H1 (cell line): ENCODE measurements around the gene THBS1.

Experiments
- CREB1 ChIP-seq: IDR thresholded peaks from 2 replicates; pipeline ENCODE4 v1.6.1; 2012; ENCODE audit warnings: inconsistent platforms
- CTCF ChIP-seq, 3 experiments: IDR thresholded peaks; 1 replicate in 2 of 3; 2 replicates in 1 of 3; pipeline versions ENCODE4 v1.5.1 to v1.6.1; 2011; ENCODE audit warnings: low read length in 3 of 3, mild to moderate bottlenecking in 3 of 3, inconsistent platforms in 2 of 3, low read depth in 1 of 3, moderate library complexity in 1 of 3; ENCODE audit not compliant: insufficient read depth in 1 of 3; ENCODE audit errors: control extremely low read depth in 1 of 3
- MAFK ChIP-seq: IDR thresholded peaks from 2 replicates; pipeline ENCODE4 v1.6.1; 2012; ENCODE audit warnings: low read depth, mild to moderate bottlenecking, improper control_type of control experiment, low read length
- POLR2A ChIP-seq, 2 experiments: IDR thresholded peaks; 1 replicate in 1 of 2; 2 replicates in 1 of 2; pipeline ENCODE4 v1.6.1; 2011; ENCODE audit warnings: low read depth in 2 of 2, low read length in 2 of 2, mild to moderate bottlenecking in 2 of 2; ENCODE audit errors: control extremely low read depth in 1 of 2
- POLR2AphosphoS5 ChIP-seq: IDR thresholded peaks from 2 replicates; pipeline ENCODE4 v1.6.1; 2011; ENCODE audit warnings: low read depth, low read length
- RAD21 ChIP-seq, 2 experiments: IDR thresholded peaks in 1 of 2; conservative IDR thresholded peaks in 1 of 2; 2 replicates each; pipeline ENCODE4 v1.6.1; 2011; ENCODE audit warnings: low read depth in 2 of 2, low read length in 2 of 2, improper control_type of control experiment in 1 of 2, inconsistent platforms in 1 of 2, mild to moderate bottlenecking in 1 of 2, moderate library complexity in 1 of 2
- SIRT6 ChIP-seq: IDR thresholded peaks from one replicate; pipeline ENCODE4 v1.7.1; 2012; ENCODE audit warnings: low read length, inconsistent platforms
- TAF1 ChIP-seq: IDR thresholded peaks from 2 replicates; pipeline ENCODE4 v1.6.1; 2011; ENCODE audit warnings: mild to moderate bottlenecking, low read depth, low read length
- TF ChIP-seq, protein P1 (sequence below): IDR thresholded peaks from 2 replicates; pipeline ENCODE4 v1.6.1; 2012; ENCODE audit warnings: inconsistent platforms

GRCh38 chr15:39556461-39556860, 24.4 kb upstream of the THBS1 start:
- TF ChIP-seq MAFK (no peak), CREB1 (no peak), CTCF (IDR thresholded peaks at IDR 0.05; ENCODE audit: control extremely low read depth in 1 of 3, insufficient read depth in 1 of 3, low read depth in 1 of 3, low read length in 3 of 3) (no peak), SIRT6 (no peak), RAD21 (IDR thresholded peaks at IDR 0.05 in 1 of 2, conservative IDR thresholded peaks at IDR 0.05 in 1 of 2; ENCODE audit: low read depth in 2 of 2, low read length in 2 of 2) (no peak), POLR2AphosphoS5 (no peak), TAF1 (no peak), POLR2A (IDR thresholded peaks at IDR 0.05; ENCODE audit: control extremely low read depth in 1 of 2, low read depth in 2 of 2, low read length in 2 of 2) (no peak)
- TF ChIP-seq, protein P1, sequence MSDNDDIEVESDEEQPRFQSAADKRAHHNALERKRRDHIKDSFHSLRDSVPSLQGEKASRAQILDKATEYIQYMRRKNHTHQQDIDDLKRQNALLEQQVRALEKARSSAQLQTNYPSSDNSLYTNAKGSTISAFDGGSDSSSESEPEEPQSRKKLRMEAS, result no peak
